Spinal cord (tissue), 10 donors: ENCODE data around the gene TNNC1. TPM values are rescaled to one million over a fixed set of nuclear protein-coding genes. Genes with fewer than 3 reads are reported as not detected.

Experiments
- DNase-seq, 6 donors: peaks; one replicate each; pipeline versions ENCODE4 v3.0.0 to v3.0.0-alpha.2; 2013 to 2015; ENCODE audit warnings: low spot score in 6 of 6, low read depth in 4 of 6
- H3K27ac ChIP-seq: one replicate; pipeline ENCODE4 v1.5.1; 2013; ENCODE audit warnings: low read depth, low read length, control low read depth
- H3K27me3 ChIP-seq: one replicate; pipeline ENCODE4 v1.6.1; 2013; ENCODE audit warnings: low read length; ENCODE audit not compliant: control insufficient read depth, insufficient read depth
- H3K36me3 ChIP-seq: one replicate; pipeline ENCODE4 v1.6.1; 2013; ENCODE audit warnings: low read length; ENCODE audit not compliant: control insufficient read depth, insufficient read depth
- H3K4me1 ChIP-seq: one replicate; pipeline ENCODE4 v1.6.1; 2013; ENCODE audit warnings: low read length; ENCODE audit not compliant: control insufficient read depth, insufficient read depth
- H3K4me3 ChIP-seq: one replicate; pipeline ENCODE4 v1.5.1; 2013; ENCODE audit warnings: low read depth, low read length, control low read depth
- H3K9me3 ChIP-seq: one replicate; pipeline ENCODE4 v1.6.1; 2013; ENCODE audit warnings: low read length; ENCODE audit not compliant: control insufficient read depth, insufficient read depth
- WGBS: methylation state at CpG from one replicate; pipeline ENCODE4 v1.1.5; 2013; ENCODE audit warnings: missing lambda C conversion rate; ENCODE audit not compliant: insufficient coverage; 5-methylcytosine and 5-hydroxymethylcytosine counted together
- polyA plus RNA-seq, 2 donors: library from polyadenylated mRNA; unstranded; fragments of 120-200 nt; gene quantifications; one replicate each; pipeline ENCODE4 v1.2.1, GENCODE V29; 2013; ENCODE audit not compliant: insufficient read length in 2 of 2
- total RNA-seq, 2 donors: library from RNA; depleted of rRNA in 1 of 2; stranded (reverse); fragments of 120-200 nt in 1 of 2; fragments of >200 nt in 1 of 2; gene quantifications; one replicate each; pipeline versions ENCODE4 v1.2.3 to v1.2.4, GENCODE V29; 2013 to 2014
- donor health status: healthy.

The TNNC1 gene
- total and polyA plus RNA-seq, 4 donors, result 3.3 to 17.9 (median 6.1) TPM; not detected in 1

- Histone ChIP-seq H3K9me3 (no peaks in the 10 kb centered on the region), H3K36me3 (peaks cover 6% of the 10 kb centered on the region), H3K4me3 (no peak overlapping the region), H3K27me3 (no peaks in the 10 kb centered on the region), H3K27ac (no peak overlapping the region), H3K4me1 (peaks cover 43% of the 10 kb centered on the region)
- DNase-seq, result no peak
- WGBS, result 82% methylated on average over 9 of the region's 9 CpGs
These were observed 15.0 kb downstream of the TNNC1 start for GRCh38 chr3:52438579-52439425.

GRCh38 chr3:52438104-52438376 lies 15.8 kb downstream of the TNNC1 start:
- DNase-seq, result no peak
- Histone ChIP-seq H3K36me3 (peaks cover 6% of the 10 kb centered on the region), H3K9me3 (no peaks in the 10 kb centered on the region), H3K4me3 (no peak overlapping the region), H3K27me3 (no peaks in the 10 kb centered on the region), H3K27ac (no peak overlapping the region), H3K4me1 (peaks cover 43% of the 10 kb centered on the region)
- 82% methylated on average over 5 of the region's 6 CpGs for WGBS

GRCh38 chr3:52437326-52438103 lies 16.3 kb downstream of the TNNC1 start:
- no peaks in the 10 kb centered on the region for H3K9me3 ChIP-seq
- peaks cover 45% of the 10 kb centered on the region for H3K4me1 ChIP-seq
- H3K36me3 ChIP-seq, result peaks cover 6% of the 10 kb centered on the region
- H3K4me3 ChIP-seq, result no peak overlapping the region
- 95% methylated on average over 15 of the region's 15 CpGs for WGBS
- no peak for DNase-seq
- no peaks in the 10 kb centered on the region for H3K27me3 ChIP-seq
- H3K27ac ChIP-seq, result no peak overlapping the region

- no peak overlapping the region for H3K4me3 ChIP-seq
- H3K36me3 ChIP-seq, result peaks cover 6% of the 10 kb centered on the region
- no peak overlapping the region for H3K27ac ChIP-seq
- no peak for DNase-seq
- peaks cover 46% of the 10 kb centered on the region for H3K4me1 ChIP-seq
- H3K9me3 ChIP-seq, result no peaks in the 10 kb centered on the region
- no peaks in the 10 kb centered on the region for H3K27me3 ChIP-seq
- WGBS, result 88% methylated on average over 8 of the region's 13 CpGs
These were observed 17.2 kb downstream of the TNNC1 start for GRCh38 chr3:52436500-52437149.

- H3K4me1 ChIP-seq, result peaks cover 43% of the 10 kb centered on the region
- H3K36me3 ChIP-seq, result peaks cover 4% of the 10 kb centered on the region
- no peaks in the 10 kb centered on the region for H3K9me3 ChIP-seq
- H3K27me3 ChIP-seq, result no peaks in the 10 kb centered on the region
- no peak overlapping the region for H3K4me3 ChIP-seq
- no peak overlapping the region for H3K27ac ChIP-seq
- 93% methylated on average over 29 of the region's 32 CpGs for WGBS
- no peak for DNase-seq
These were observed 18.4 kb downstream of the TNNC1 start for GRCh38 chr3:52435246-52436101.

GRCh38 chr3:52434491-52435115 lies 19.2 kb downstream of the TNNC1 start:
- Histone ChIP-seq H3K4me1 (peaks cover 48% of the 10 kb centered on the region), H3K27me3 (no peaks in the 10 kb centered on the region), H3K9me3 (no peaks in the 10 kb centered on the region), H3K4me3 (no peak overlapping the region), H3K27ac (no peak overlapping the region), H3K36me3 (peaks cover 2% of the 10 kb centered on the region)
- no peak for DNase-seq
- 79% methylated on average over 4 of the region's 9 CpGs for WGBS

GRCh38 chr3:52433996-52434479 lies 19.8 kb downstream of the TNNC1 start:
- H3K27ac ChIP-seq, result no peak overlapping the region
- peaks cover 2% of the 10 kb centered on the region for H3K36me3 ChIP-seq
- H3K27me3 ChIP-seq, result no peaks in the 10 kb centered on the region
- no peak overlapping the region for H3K4me3 ChIP-seq
- 83% methylated on average over 6 of the region's 6 CpGs for WGBS
- H3K4me1 ChIP-seq, result peaks cover 48% of the 10 kb centered on the region
- no peaks in the 10 kb centered on the region for H3K9me3 ChIP-seq
- peak in 1 of 6 donors; percentile 6 for DNase-seq

- Histone ChIP-seq H3K4me1 (peaks cover 48% of the 10 kb centered on the region), H3K36me3 (peaks cover 2% of the 10 kb centered on the region), H3K27ac (peak overlapping the region; percentile 36), H3K9me3 (no peaks in the 10 kb centered on the region), H3K27me3 (no peaks in the 10 kb centered on the region), H3K4me3 (no peak overlapping the region)
- 55% methylated on average over 6 of the region's 10 CpGs for WGBS
- peak in 1 of 6 donors; percentile 68 for DNase-seq
These were observed 20.4 kb downstream of the TNNC1 start for GRCh38 chr3:52433328-52433995.
